ENCODE results near the gene FECH. TPM values are rescaled to one million over a fixed set of nuclear protein-coding genes. Genes with fewer than 3 reads are reported as not detected.

Gene FECH
- total and polyA plus RNA-seq, 9 of the 15 experiments (the other 6 are each of a cell fraction or from before 2014, with no cell fraction given), result 19.8 to 170 (median 56.8) TPM

- TF ChIP-seq MGA (IDR thresholded peaks at IDR 0.05), result peak; percentile 81
- 0 out of 2 replicates have a peak, but pooled peaks have one; percentile 50 for TF ChIP-seq CREB3 (tag; conservative IDR thresholded peaks at IDR 0.05; ENCODE audit: low read depth)
- no peak for TF ChIP-seq SETDB1 (IDR thresholded peaks at IDR 0.05; ENCODE audit: low read length)
- TF ChIP-seq ZBTB1 (CRISPR knock-in tag; IDR thresholded peaks at IDR 0.05; ENCODE audit: borderline replicate concordance, low read depth), result no peak; the same call in 1 of the 2 replicates
- TF ChIP-seq PHF8 (IDR thresholded peaks at IDR 0.05; ENCODE audit: borderline replicate concordance, low read length), result peak; percentile 37; the same call in 1 of the 2 replicates
- TF ChIP-seq BMI1 (IDR thresholded peaks at IDR 0.05; ENCODE audit: low read length), result no peak
- TF ChIP-seq TOE1 (IDR thresholded peaks at IDR 0.05; ENCODE audit: borderline replicate concordance), result peak; percentile 87
- no peak for TF ChIP-seq TOE1 (CRISPR knock-in tag; IDR thresholded peaks at IDR 0.05; ENCODE audit: borderline replicate concordance, low read depth)
- TF ChIP-seq ZFX (CRISPR knock-in tag; IDR thresholded peaks at IDR 0.05), result peak; percentile 83
- TF ChIP-seq, protein P1, sequence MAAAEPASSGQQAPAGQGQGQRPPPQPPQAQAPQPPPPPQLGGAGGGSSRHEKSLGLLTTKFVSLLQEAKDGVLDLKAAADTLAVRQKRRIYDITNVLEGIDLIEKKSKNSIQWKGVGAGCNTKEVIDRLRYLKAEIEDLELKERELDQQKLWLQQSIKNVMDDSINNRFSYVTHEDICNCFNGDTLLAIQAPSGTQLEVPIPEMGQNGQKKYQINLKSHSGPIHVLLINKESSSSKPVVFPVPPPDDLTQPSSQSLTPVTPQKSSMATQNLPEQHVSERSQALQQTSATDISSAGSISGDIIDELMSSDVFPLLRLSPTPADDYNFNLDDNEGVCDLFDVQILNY (CRISPR knock-in tag; IDR thresholded peaks at IDR 0.05), result no peak
- TF ChIP-seq CBFB (CRISPR knock-in tag; IDR thresholded peaks at IDR 0.05), result no peak
- TF ChIP-seq SMARCE1 (IDR thresholded peaks at IDR 0.05), result no peak
Measured at GRCh38 chr18:57630002-57630753, 43.7 kb upstream of the FECH start (continued).
